Measurements from ENCODE around the gene COL4A2.

COL4A2 gene

GRCh38 chr13:110323172-110323891 is 16.2 kb downstream of the COL4A2 start:
- no peak for TF ChIP-seq ZNF274 (IDR thresholded peaks at IDR 0.05; ENCODE audit: low read depth, low read length)
- H3K4me3 ChIP-seq (ENCODE audit: low read length) = no peak overlapping the region

- no peak for TF ChIP-seq ZNF274 (IDR thresholded peaks at IDR 0.05; ENCODE audit: low read depth, low read length)
- no peak overlapping the region for H3K4me3 ChIP-seq (ENCODE audit: low read length)
Measured at GRCh38 chr13:110324026-110324749, 17.1 kb downstream of the COL4A2 start.

GRCh38 chr13:110326263-110326904 is 19.3 kb downstream of the COL4A2 start:
- no peak overlapping the region for H3K4me3 ChIP-seq (ENCODE audit: low read length)
- no peak for TF ChIP-seq ZNF274 (IDR thresholded peaks at IDR 0.05; ENCODE audit: low read depth, low read length)

GRCh38 chr13:110327051-110327721 is 20.1 kb downstream of the COL4A2 start:
- H3K4me3 ChIP-seq (ENCODE audit: low read length) = no peak overlapping the region
- no peak for TF ChIP-seq ZNF274 (IDR thresholded peaks at IDR 0.05; ENCODE audit: low read depth, low read length)

- H3K4me3 ChIP-seq (ENCODE audit: low read length) = no peak overlapping the region
- TF ChIP-seq ZNF274 (IDR thresholded peaks at IDR 0.05; ENCODE audit: low read depth, low read length) = no peak
Measured at GRCh38 chr13:110328573-110328972, 21.5 kb downstream of the COL4A2 start.

- TF ChIP-seq ZNF274 (IDR thresholded peaks at IDR 0.05; ENCODE audit: low read depth, low read length) = no peak
- no peak overlapping the region for H3K4me3 ChIP-seq (ENCODE audit: low read length)
Measured at GRCh38 chr13:110329258-110329657, 22.2 kb downstream of the COL4A2 start.

GRCh38 chr13:110329798-110330461 is 22.8 kb downstream of the COL4A2 start:
- no peak for TF ChIP-seq ZNF274 (IDR thresholded peaks at IDR 0.05; ENCODE audit: low read depth, low read length)

GRCh38 chr13:110330491-110331011 is 23.5 kb downstream of the COL4A2 start:
- no peak for TF ChIP-seq ZNF274 (IDR thresholded peaks at IDR 0.05; ENCODE audit: low read depth, low read length)
- H3K4me3 ChIP-seq (ENCODE audit: low read length) = no peak overlapping the region

More at GRCh38 chr13:110329798-110330461, 22.8 kb downstream of the COL4A2 start:
- H3K4me3 ChIP-seq (ENCODE audit: low read length) = no peak overlapping the region

- no peak for TF ChIP-seq ZNF274 (IDR thresholded peaks at IDR 0.05; ENCODE audit: low read depth, low read length)
- H3K4me3 ChIP-seq (ENCODE audit: low read length) = no peak overlapping the region
Measured at GRCh38 chr13:110331362-110331761, 24.3 kb downstream of the COL4A2 start.

GRCh38 chr13:110332750-110333149 is 25.7 kb downstream of the COL4A2 start:
- H3K4me3 ChIP-seq (ENCODE audit: low read length) = no peak overlapping the region
- TF ChIP-seq ZNF274 (IDR thresholded peaks at IDR 0.05; ENCODE audit: low read depth, low read length) = no peak

GRCh38 chr13:110333837-110334236 is 26.8 kb downstream of the COL4A2 start:
- no peak for TF ChIP-seq ZNF274 (IDR thresholded peaks at IDR 0.05; ENCODE audit: low read depth, low read length)
- no peak overlapping the region for H3K4me3 ChIP-seq (ENCODE audit: low read length)

- no peak for TF ChIP-seq ZNF274 (IDR thresholded peaks at IDR 0.05; ENCODE audit: low read depth, low read length)
- H3K4me3 ChIP-seq (ENCODE audit: low read length) = no peak overlapping the region
Measured at GRCh38 chr13:110334256-110334655, 27.2 kb downstream of the COL4A2 start.

GRCh38 chr13:110334841-110335490 is 27.9 kb downstream of the COL4A2 start:
- TF ChIP-seq ZNF274 (IDR thresholded peaks at IDR 0.05; ENCODE audit: low read depth, low read length) = no peak

More at GRCh38 chr13:110334841-110335490, 27.9 kb downstream of the COL4A2 start:
- no peak overlapping the region for H3K4me3 ChIP-seq (ENCODE audit: low read length)
